ENCODE results near the gene LAYN.
A peak's percentile ranks its signal among the peaks of the same experiment; 100 is the strongest.

The LAYN gene

DNA sequence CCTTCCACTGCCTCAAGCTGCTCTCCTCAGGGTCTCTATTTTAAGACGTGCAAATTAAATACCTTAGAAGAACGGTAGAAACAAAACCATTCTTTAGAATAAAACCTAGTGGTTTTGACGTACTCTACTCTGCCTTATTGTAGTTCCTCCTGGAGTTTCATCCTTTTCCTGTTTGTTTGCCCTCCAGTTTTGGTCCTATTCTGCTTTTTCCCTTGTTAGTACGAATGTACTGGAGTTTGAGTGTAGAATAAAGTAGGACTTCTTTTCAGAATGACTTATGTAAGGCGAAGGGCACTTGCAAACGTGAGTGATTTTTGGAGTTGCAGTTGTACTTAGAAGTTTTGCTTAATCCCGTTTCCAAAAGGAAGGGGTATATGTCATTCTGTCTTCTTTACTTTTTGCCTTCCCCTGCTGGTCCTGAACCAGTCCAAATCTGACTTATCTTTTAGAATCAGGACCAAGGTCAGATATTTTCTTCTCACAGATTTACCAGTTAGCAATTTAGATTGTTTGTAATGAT lies 63.2 kb downstream of the LAYN start:
- Histone ChIP-seq H3K36me3 (ENCODE audit: insufficient read depth) (no peaks in the 10 kb centered on the region), H3K27ac (no peak overlapping the region), H3K4me3 (IDR thresholded peaks at IDR 0.05; ENCODE audit: insufficient read depth, low read depth, low read length) (no peak overlapping the region), H3K79me2 (ENCODE audit: insufficient read depth, low read depth) (peaks cover 43% of the 10 kb centered on the region; the same call in 1 of the 2 replicates), H4K20me1 (ENCODE audit: insufficient read depth) (0 out of 2 replicates have a peak, but pooled peaks cover 2% of the 10 kb centered on the region), H3K9ac (peak overlapping the region; percentile 80; the same call in 1 of the 2 replicates), H3K4me2 (peak overlapping the region; percentile 77), H2AFZ (ENCODE audit: low read depth) (no peak overlapping the region), H3K27me3 (ENCODE audit: insufficient read depth, low read depth) (no peaks in the 10 kb centered on the region), H3K4me1 (ENCODE audit: low read depth, poor library complexity, severe bottlenecking) (peaks cover 18% of the 10 kb centered on the region)
- TF ChIP-seq, protein P1, sequence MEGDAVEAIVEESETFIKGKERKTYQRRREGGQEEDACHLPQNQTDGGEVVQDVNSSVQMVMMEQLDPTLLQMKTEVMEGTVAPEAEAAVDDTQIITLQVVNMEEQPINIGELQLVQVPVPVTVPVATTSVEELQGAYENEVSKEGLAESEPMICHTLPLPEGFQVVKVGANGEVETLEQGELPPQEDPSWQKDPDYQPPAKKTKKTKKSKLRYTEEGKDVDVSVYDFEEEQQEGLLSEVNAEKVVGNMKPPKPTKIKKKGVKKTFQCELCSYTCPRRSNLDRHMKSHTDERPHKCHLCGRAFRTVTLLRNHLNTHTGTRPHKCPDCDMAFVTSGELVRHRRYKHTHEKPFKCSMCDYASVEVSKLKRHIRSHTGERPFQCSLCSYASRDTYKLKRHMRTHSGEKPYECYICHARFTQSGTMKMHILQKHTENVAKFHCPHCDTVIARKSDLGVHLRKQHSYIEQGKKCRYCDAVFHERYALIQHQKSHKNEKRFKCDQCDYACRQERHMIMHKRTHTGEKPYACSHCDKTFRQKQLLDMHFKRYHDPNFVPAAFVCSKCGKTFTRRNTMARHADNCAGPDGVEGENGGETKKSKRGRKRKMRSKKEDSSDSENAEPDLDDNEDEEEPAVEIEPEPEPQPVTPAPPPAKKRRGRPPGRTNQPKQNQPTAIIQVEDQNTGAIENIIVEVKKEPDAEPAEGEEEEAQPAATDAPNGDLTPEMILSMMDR (conservative IDR thresholded peaks at IDR 0.05; ENCODE audit: low read depth, low read length), result no peak

DNA sequence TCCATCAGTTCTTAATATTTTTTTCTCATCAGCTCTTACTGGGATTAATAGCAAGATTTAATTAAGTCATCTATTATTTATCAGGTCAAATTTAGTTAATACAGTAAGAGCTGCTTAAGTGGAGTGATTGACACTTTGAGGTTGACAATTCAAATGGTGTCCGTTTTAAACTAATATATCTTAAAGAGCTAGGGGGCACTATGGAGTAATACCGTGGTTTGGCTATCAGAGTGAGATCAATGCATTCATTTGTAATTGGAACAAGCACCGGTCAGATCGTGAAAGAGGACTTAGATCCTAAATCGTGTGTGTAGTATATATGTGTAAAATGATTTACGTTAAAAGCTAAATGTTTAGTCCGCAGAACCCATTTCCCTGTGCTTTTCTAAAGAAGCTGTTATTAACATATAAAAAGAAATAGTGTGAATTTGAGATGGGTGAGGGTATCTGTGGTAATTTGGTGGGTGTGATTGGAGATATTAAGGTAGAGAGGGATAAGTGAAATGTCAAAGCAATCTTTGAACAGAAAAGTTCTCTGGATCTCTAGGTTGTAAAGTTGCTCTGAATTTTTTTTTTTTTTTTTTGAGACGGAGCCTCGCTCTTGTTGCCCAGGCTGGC lies 64.0 kb downstream of the LAYN start:
- 0 out of 2 replicates have a peak, but pooled peaks cover 2% of the 10 kb centered on the region for H4K20me1 ChIP-seq (ENCODE audit: insufficient read depth)

DNA sequence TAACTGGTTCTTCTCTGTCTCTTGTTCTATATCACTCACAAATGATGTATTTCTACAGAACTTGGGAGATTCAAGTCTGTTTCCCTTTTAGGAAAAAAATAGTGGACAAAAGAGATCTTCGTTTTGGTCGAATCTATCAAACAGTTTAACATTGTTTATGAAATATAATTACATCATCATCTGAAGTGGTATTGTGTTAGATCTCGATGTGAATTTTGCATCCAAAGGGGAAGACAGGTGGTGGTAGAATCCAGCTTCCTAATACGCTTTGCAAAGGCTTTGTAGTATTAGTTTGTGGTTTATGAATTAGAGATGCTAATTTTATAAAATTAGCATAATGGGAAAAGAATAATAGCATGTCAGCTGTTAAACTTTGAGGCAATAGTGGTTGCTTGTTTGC lies 65.2 kb downstream of the LAYN start:
- TF ChIP-seq, protein P1 (conservative IDR thresholded peaks at IDR 0.05; ENCODE audit: low read depth, low read length), result no peak
- H3K79me2 ChIP-seq (ENCODE audit: insufficient read depth, low read depth), result peaks cover 43% of the 10 kb centered on the region; the same call in 1 of the 2 replicates
- no peak overlapping the region for H2AFZ ChIP-seq (ENCODE audit: low read depth)
- H3K4me1 ChIP-seq (ENCODE audit: low read depth, poor library complexity, severe bottlenecking), result peaks cover 18% of the 10 kb centered on the region
- no peak overlapping the region for H3K4me2 ChIP-seq
- H4K20me1 ChIP-seq (ENCODE audit: insufficient read depth), result 0 out of 2 replicates have a peak, but pooled peaks cover 2% of the 10 kb centered on the region
- H3K4me3 ChIP-seq (IDR thresholded peaks at IDR 0.05; ENCODE audit: insufficient read depth, low read depth, low read length), result no peak overlapping the region
- no peak overlapping the region for H3K27ac ChIP-seq
- no peaks in the 10 kb centered on the region for H3K27me3 ChIP-seq (ENCODE audit: insufficient read depth, low read depth)
- no peak overlapping the region for H3K9ac ChIP-seq
- no peaks in the 10 kb centered on the region for H3K36me3 ChIP-seq (ENCODE audit: insufficient read depth)

More for the DNA sequence above, 64.0 kb downstream of the LAYN start:
- Histone ChIP-seq H3K4me3 (IDR thresholded peaks at IDR 0.05; ENCODE audit: insufficient read depth, low read depth, low read length) (no peak overlapping the region), H3K4me1 (ENCODE audit: low read depth, poor library complexity, severe bottlenecking) (peaks cover 18% of the 10 kb centered on the region), H2AFZ (ENCODE audit: low read depth) (no peak overlapping the region), H3K27ac (no peak overlapping the region), H3K79me2 (ENCODE audit: insufficient read depth, low read depth) (peaks cover 43% of the 10 kb centered on the region; the same call in 1 of the 2 replicates), H3K9ac (no peak overlapping the region), H3K36me3 (ENCODE audit: insufficient read depth) (no peaks in the 10 kb centered on the region), H3K27me3 (ENCODE audit: insufficient read depth, low read depth) (no peaks in the 10 kb centered on the region), H3K4me2 (peak overlapping the region; percentile 77)
- TF ChIP-seq, protein P1 (conservative IDR thresholded peaks at IDR 0.05; ENCODE audit: low read depth, low read length), result peak; percentile 62

DNA sequence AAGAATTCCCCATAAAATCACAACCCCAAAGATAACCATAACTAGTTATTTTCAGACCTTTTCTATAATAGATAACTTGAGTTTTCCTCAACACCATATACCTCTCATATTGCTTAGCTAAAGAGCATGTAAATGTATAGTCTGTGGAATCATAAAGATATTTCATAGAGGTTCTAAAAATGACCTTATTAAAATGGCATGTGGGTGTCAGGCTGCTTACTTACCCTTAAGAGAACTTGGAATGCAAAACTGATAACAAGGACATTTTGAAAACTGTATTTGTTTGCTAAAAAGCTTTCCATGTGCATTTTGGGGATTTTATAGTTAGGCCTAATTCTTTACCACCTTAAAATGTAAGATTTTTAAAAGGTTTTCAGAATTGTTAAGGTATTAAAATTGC lies 66.5 kb downstream of the LAYN start:
- Histone ChIP-seq H3K4me2 (no peak overlapping the region), H3K27ac (no peak overlapping the region), H3K79me2 (ENCODE audit: insufficient read depth, low read depth) (peaks cover 43% of the 10 kb centered on the region; the same call in 1 of the 2 replicates), H2AFZ (ENCODE audit: low read depth) (no peak overlapping the region), H3K27me3 (ENCODE audit: insufficient read depth, low read depth) (no peaks in the 10 kb centered on the region), H3K4me3 (IDR thresholded peaks at IDR 0.05; ENCODE audit: insufficient read depth, low read depth, low read length) (no peak overlapping the region), H3K4me1 (ENCODE audit: low read depth, poor library complexity, severe bottlenecking) (peaks cover 19% of the 10 kb centered on the region), H4K20me1 (ENCODE audit: insufficient read depth) (0 out of 2 replicates have a peak, but pooled peaks cover 2% of the 10 kb centered on the region), H3K9ac (no peak overlapping the region), H3K36me3 (ENCODE audit: insufficient read depth) (no peaks in the 10 kb centered on the region)
- TF ChIP-seq, protein P1 (conservative IDR thresholded peaks at IDR 0.05; ENCODE audit: low read depth, low read length), result no peak

Data from KMS-11 (cell line).